ENCODE measurements around the gene HEATR5A.

HEATR5A gene

GRCh38 chr14:31326111-31326510 lies 94.2 kb downstream of the HEATR5A start:
- Histone ChIP-seq H3K36me3 (ENCODE audit: insufficient read depth, low read length) (no peaks in the 10 kb centered on the region; the same call in 1 of the 2 replicates), H3K9ac (ENCODE audit: low read depth, low read length) (no peak overlapping the region), H3K4me3 (ENCODE audit: low read depth in 1 of 2, low read length in 2 of 2) (no peak overlapping the region), H4K20me1 (ENCODE audit: insufficient read depth, low read length) (no peaks in the 10 kb centered on the region), H3K27ac (ENCODE audit: low read length) (no peak overlapping the region), H2AFZ (ENCODE audit: low read depth, low read length) (no peak overlapping the region), H3K4me1 (ENCODE audit: insufficient read depth, low read length) (no peaks in the 10 kb centered on the region), H3K27me3 (ENCODE audit: insufficient read depth, low read length, poor library complexity) (no peaks in the 10 kb centered on the region), H3K4me2 (ENCODE audit: insufficient read depth, low read length) (no peak overlapping the region), H3K79me2 (ENCODE audit: insufficient read depth, low read length) (no peaks in the 10 kb centered on the region), H3K9me3 (ENCODE audit: insufficient read depth, low read length, severe bottlenecking) (peaks cover 12% of the 10 kb centered on the region)
- no peak for TF ChIP-seq EZH2 (IDR thresholded peaks at IDR 0.05; ENCODE audit: borderline replicate concordance, low read depth, low read length, severe bottlenecking)
- peak; percentile 28 for TF ChIP-seq CTCF (IDR thresholded peaks at IDR 0.05; ENCODE audit: borderline replicate concordance, extremely low read depth, low read length, poor library complexity, severe bottlenecking)
- ATAC-seq (ENCODE audit: insufficient read depth, low read depth): no peak
- no peak for DNase-seq

- DNase-seq (no peak), ATAC-seq (ENCODE audit: insufficient read depth, low read depth) (no peak)
- no peaks in the 10 kb centered on the region for H3K27me3 ChIP-seq (ENCODE audit: insufficient read depth, low read length, poor library complexity)
- no peaks in the 10 kb centered on the region for H3K9me3 ChIP-seq (ENCODE audit: insufficient read depth, low read length, severe bottlenecking)
- no peak overlapping the region for H3K9ac ChIP-seq (ENCODE audit: low read depth, low read length)
- no peak overlapping the region for H2AFZ ChIP-seq (ENCODE audit: low read depth, low read length)
- H3K27ac ChIP-seq (ENCODE audit: low read length): no peak overlapping the region
- no peaks in the 10 kb centered on the region for H4K20me1 ChIP-seq (ENCODE audit: insufficient read depth, low read length)
- H3K36me3 ChIP-seq (ENCODE audit: insufficient read depth, low read length): no peaks in the 10 kb centered on the region
- no peak overlapping the region for H3K4me2 ChIP-seq (ENCODE audit: insufficient read depth, low read length)
- no peak for TF ChIP-seq CTCF (IDR thresholded peaks at IDR 0.05; ENCODE audit: borderline replicate concordance, extremely low read depth, low read length, poor library complexity, severe bottlenecking)
- TF ChIP-seq EZH2 (IDR thresholded peaks at IDR 0.05; ENCODE audit: borderline replicate concordance, low read depth, low read length, severe bottlenecking): no peak
- no peak overlapping the region for H3K4me3 ChIP-seq (ENCODE audit: low read depth in 1 of 2, low read length in 2 of 2)
- H3K79me2 ChIP-seq (ENCODE audit: insufficient read depth, low read length): no peaks in the 10 kb centered on the region
- no peaks in the 10 kb centered on the region for H3K4me1 ChIP-seq (ENCODE audit: insufficient read depth, low read length)
These were observed 96.9 kb downstream of the HEATR5A start for GRCh38 chr14:31323419-31323818.

- ATAC-seq (ENCODE audit: insufficient read depth, low read depth) (no peak), DNase-seq (no peak)
- TF ChIP-seq EZH2 (IDR thresholded peaks at IDR 0.05; ENCODE audit: borderline replicate concordance, low read depth, low read length, severe bottlenecking): no peak
- TF ChIP-seq CTCF (IDR thresholded peaks at IDR 0.05; ENCODE audit: borderline replicate concordance, extremely low read depth, low read length, poor library complexity, severe bottlenecking): no peak
- Histone ChIP-seq H3K27me3 (ENCODE audit: insufficient read depth, low read length, poor library complexity) (no peaks in the 10 kb centered on the region), H3K9me3 (ENCODE audit: insufficient read depth, low read length, severe bottlenecking) (no peaks in the 10 kb centered on the region), H3K4me1 (ENCODE audit: insufficient read depth, low read length) (no peaks in the 10 kb centered on the region), H3K9ac (ENCODE audit: low read depth, low read length) (no peak overlapping the region), H3K79me2 (ENCODE audit: insufficient read depth, low read length) (no peaks in the 10 kb centered on the region), H2AFZ (ENCODE audit: low read depth, low read length) (no peak overlapping the region), H3K36me3 (ENCODE audit: insufficient read depth, low read length) (no peaks in the 10 kb centered on the region), H3K4me3 (ENCODE audit: low read depth in 1 of 2, low read length in 2 of 2) (no peak overlapping the region), H3K27ac (ENCODE audit: low read length) (no peak overlapping the region), H4K20me1 (ENCODE audit: insufficient read depth, low read length) (no peaks in the 10 kb centered on the region), H3K4me2 (ENCODE audit: insufficient read depth, low read length) (no peak overlapping the region)
These were observed 99.2 kb downstream of the HEATR5A start for GRCh38 chr14:31320922-31321766.
